ENCODE measurements around the gene IQCC.

Gene IQCC

GRCh38 chr1:32179193-32179442 is 26.4 kb upstream of the IQCC start:
- H3K4me3 ChIP-seq (ENCODE audit: low read depth, low read length): peak overlapping the region; percentile 87
- no peak for TF ChIP-seq CTCF (IDR thresholded peaks at IDR 0.05; ENCODE audit: borderline replicate concordance, insufficient read depth, low read depth, low read length)

DNA sequence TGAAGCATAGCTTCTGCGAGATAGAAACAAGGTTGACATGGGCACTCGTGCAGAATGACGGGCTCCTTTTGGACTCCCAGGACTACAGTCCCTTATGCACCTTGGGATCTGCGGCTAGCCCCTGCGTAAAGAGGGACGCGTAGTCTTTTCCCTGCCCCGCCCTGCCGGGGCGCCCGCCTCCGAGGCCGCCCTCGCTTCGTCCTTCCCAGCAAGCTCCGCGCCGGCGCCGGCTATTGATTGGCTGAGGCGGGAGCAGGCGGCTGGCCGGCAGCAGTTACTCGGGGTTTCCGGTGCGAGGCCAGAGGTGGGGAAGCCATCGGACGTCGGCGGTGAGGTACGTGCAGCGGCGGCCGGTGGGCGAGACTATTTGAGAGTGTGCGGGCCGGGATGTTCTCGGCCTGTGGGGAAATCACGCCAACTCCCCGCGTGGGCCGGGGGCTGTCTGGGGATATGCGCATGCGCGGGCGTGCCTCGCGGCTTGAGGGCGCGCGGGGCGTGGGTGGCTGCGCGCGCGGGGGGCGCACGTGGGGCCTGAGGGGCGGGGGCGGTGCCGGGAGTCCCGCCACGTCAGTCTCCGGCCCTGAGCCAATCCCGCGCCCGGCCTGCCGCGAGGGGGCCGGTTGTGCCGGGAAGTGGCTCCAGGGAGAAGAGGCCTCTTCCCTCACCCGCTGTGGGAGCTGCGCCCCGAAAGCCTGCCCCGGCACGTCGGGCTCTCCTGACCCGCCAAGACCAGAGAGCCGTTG is 25.9 kb upstream of the IQCC start, which contains the start of gene TXLNA:
TXLNA (plus strand) TSS at position 233 of the 743 bp plus-strand sequence. CDS start 671 bp downstream, outside the sequence.
- H3K4me3 ChIP-seq (ENCODE audit: low read depth, low read length): peak within 1 kb of the TSS; percentile 87
- TF ChIP-seq CTCF (IDR thresholded peaks at IDR 0.05; ENCODE audit: borderline replicate concordance, insufficient read depth, low read depth, low read length): no peak

DNA sequence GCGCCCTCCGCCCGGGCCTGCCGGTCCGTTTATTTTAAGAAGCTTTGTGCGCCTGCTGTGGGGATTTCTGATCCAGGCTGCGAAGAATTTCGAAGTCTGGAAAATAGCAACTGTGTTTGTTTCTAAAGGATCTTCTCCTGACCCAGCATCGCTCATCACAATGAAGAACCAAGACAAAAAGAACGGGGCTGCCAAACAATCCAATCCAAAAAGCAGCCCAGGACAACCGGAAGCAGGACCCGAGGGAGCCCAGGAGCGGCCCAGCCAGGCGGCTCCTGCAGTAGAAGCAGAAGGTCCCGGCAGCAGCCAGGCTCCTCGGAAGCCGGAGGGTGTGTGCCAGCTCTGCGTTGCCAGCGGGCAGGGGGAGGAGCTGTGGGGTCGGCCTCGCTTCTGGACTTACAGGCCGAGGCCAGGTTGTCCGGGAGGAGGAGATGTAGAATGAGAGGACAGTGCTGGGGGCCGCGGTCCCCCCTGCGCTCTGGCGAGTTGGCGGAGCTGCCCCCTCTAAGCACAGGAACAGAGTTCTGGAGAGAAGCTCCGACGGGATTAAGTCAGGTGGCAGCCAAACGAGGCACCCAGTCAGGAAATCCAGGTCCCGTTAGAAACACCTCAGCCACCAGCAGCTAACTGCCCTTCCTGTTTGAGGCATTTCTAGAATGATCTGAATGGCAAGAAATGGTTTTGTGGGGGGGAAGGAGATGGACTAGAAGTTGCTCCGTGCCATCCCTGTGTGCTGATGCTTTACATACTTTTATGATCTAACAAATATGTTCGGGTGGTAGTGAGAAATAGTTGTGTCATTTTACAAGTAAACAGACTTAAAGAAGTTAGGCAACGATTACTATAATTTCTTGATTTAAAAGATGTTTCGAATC is 25.0 kb upstream of the IQCC start:
- H3K4me3 ChIP-seq (ENCODE audit: low read depth, low read length): peak overlapping the region; percentile 87
- TF ChIP-seq CTCF (IDR thresholded peaks at IDR 0.05; ENCODE audit: borderline replicate concordance, insufficient read depth, low read depth, low read length): no peak

- TF ChIP-seq CTCF (IDR thresholded peaks at IDR 0.05; ENCODE audit: borderline replicate concordance, insufficient read depth, low read depth, low read length): no peak
- H3K4me3 ChIP-seq (ENCODE audit: low read depth, low read length): peak overlapping the region; percentile 87
Observed at GRCh38 chr1:32181065-32181464, 24.4 kb upstream of the IQCC start.

DNA sequence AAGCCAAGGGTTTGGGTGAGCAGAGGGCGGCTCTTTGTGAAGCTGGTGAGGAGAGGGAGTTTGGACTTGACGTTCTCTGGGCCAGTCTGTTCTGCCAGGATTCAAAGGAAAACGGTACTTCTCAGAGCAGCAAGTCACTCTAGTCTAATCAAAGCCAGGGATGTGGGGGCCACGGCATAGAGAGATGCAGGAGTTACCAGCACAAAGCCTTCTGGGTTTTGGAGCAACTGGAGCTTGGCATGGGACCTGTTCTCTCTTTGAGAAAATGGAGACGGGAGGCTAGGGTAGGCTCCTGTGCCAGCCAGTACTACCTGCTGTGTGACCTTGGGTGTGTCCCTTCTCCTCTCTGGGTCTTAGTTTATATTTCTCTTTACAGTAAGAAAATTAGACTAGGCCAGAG is 23.9 kb upstream of the IQCC start:
- no peak for TF ChIP-seq CTCF (IDR thresholded peaks at IDR 0.05; ENCODE audit: borderline replicate concordance, insufficient read depth, low read depth, low read length)
- peak overlapping the region; percentile 12 for H3K4me3 ChIP-seq (ENCODE audit: low read depth, low read length)

DNA sequence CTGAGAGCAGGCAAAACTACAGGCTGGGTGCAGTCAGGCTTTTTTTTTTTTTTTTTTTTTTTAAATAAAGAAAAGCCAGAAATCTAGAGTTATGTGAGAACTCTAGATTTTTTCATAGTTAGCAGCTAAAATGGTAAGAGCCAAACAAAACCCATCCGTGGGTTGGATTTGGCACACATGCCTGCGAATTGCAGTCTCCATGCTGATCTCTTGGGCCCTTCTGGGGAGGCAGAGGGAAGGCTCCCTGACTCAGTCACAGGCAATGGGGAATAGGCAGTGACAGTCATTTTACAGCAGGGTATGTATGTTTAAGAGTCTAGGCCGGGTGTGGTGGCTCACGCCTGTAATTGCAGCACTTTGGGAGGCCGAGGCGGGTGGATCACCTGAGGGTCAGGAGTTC is 23.4 kb upstream of the IQCC start:
- H3K4me3 ChIP-seq (ENCODE audit: low read depth, low read length): no peak overlapping the region
- TF ChIP-seq CTCF (IDR thresholded peaks at IDR 0.05; ENCODE audit: borderline replicate concordance, insufficient read depth, low read depth, low read length): no peak

DNA sequence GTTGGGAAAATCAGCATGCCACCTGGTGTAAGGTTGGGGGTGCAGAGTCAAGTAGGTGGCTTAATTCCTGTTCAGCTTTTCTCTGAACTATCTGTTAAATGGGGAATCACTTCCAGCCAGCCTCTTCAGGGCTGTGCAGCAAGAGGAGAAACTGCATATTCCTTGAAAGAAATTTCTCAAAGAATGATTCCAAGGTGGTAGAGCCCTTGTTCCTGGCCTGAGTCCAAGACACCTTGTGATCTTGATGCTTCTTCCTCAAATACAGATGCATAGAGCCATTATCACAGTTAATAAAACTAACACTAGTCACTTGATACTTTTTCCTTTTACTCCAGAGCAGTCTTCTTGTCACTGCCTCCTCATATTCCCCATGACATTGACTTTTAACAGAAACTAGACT is 20.8 kb upstream of the IQCC start:
- no peak overlapping the region for H3K4me3 ChIP-seq (ENCODE audit: low read depth, low read length)
- no peak for TF ChIP-seq CTCF (IDR thresholded peaks at IDR 0.05; ENCODE audit: borderline replicate concordance, insufficient read depth, low read depth, low read length)
